ENCODE data around the gene KCNMA1.

The KCNMA1 gene

GRCh38 chr10:77301305-77301730, 336.3 kb downstream of the KCNMA1 start:
- DNase-seq (ENCODE audit: low read depth in 2 of 2) = no peak

- DNase-seq (ENCODE audit: low read depth in 2 of 2) = no peak
Measured at GRCh38 chr10:77300682-77301302, 336.8 kb downstream of the KCNMA1 start.

GRCh38 chr10:77299320-77299719, 338.3 kb downstream of the KCNMA1 start:
- no peak for DNase-seq (ENCODE audit: low read depth in 2 of 2)

GRCh38 chr10:77297393-77297739, 340.2 kb downstream of the KCNMA1 start:
- DNase-seq (ENCODE audit: low read depth in 2 of 2) = no peak

- no peak for DNase-seq (ENCODE audit: low read depth in 2 of 2)
Measured at GRCh38 chr10:77296534-77297392, 340.8 kb downstream of the KCNMA1 start.

- DNase-seq (ENCODE audit: low read depth in 2 of 2) = no peak
Measured at GRCh38 chr10:77293773-77294172, 343.8 kb downstream of the KCNMA1 start.

GRCh38 chr10:77293347-77293746, 344.3 kb downstream of the KCNMA1 start:
- no peak for DNase-seq (ENCODE audit: low read depth in 2 of 2)

- DNase-seq (ENCODE audit: low read depth in 2 of 2) = no peak
Measured at GRCh38 chr10:77291596-77292505, 345.8 kb downstream of the KCNMA1 start.

- no peak for DNase-seq (ENCODE audit: low read depth in 2 of 2)
Measured at GRCh38 chr10:77290528-77291155, 347.0 kb downstream of the KCNMA1 start.

- no peak for DNase-seq (ENCODE audit: low read depth in 2 of 2)
Measured at GRCh38 chr10:77289790-77290189, 347.8 kb downstream of the KCNMA1 start.

GRCh38 chr10:77289027-77289501, 348.5 kb downstream of the KCNMA1 start:
- DNase-seq (ENCODE audit: low read depth in 2 of 2) = no peak

GRCh38 chr10:77287647-77288120, 349.9 kb downstream of the KCNMA1 start:
- no peak for DNase-seq (ENCODE audit: low read depth in 2 of 2)

- no peak for DNase-seq (ENCODE audit: low read depth in 2 of 2)
Measured at GRCh38 chr10:77286531-77287508, 350.8 kb downstream of the KCNMA1 start.

- no peak for DNase-seq (ENCODE audit: low read depth in 2 of 2)
Measured at GRCh38 chr10:77285529-77286182, 352.0 kb downstream of the KCNMA1 start.

GRCh38 chr10:77284797-77285196, 352.8 kb downstream of the KCNMA1 start:
- no peak for DNase-seq (ENCODE audit: low read depth in 2 of 2)

GRCh38 chr10:77283326-77283725, 354.3 kb downstream of the KCNMA1 start:
- DNase-seq (ENCODE audit: low read depth in 2 of 2) = no peak

- DNase-seq (ENCODE audit: low read depth in 2 of 2) = no peak
Measured at GRCh38 chr10:77282163-77282562, 355.4 kb downstream of the KCNMA1 start.

- DNase-seq (ENCODE audit: low read depth in 2 of 2) = no peak
Measured at GRCh38 chr10:77281719-77282118, 355.9 kb downstream of the KCNMA1 start.

GRCh38 chr10:77279207-77279606, 358.4 kb downstream of the KCNMA1 start:
- DNase-seq (ENCODE audit: low read depth in 2 of 2) = no peak

Measured in stimulated activated CD4-positive, alpha-beta T cell treated with anti-CD3 and anti-CD28 coated beads, Interleukin-1b, Interleukin-23, amount 100 ng/mL, for 4 hours (primary cell).